GM18502 (cell line): ENCODE results near the gene GRIN3B.

Experiments used
- ATAC-seq: cut with Tn5 transposase; IDR thresholded peaks from one replicate; pipeline ENCODE4 v1.9.1; 2021; ENCODE audit warnings: mild to moderate bottlenecking; ENCODE audit not compliant: unreplicated experiment, poor library complexity

Gene GRIN3B

GRCh38 chr19:1004803-1005664 is 4.8 kb downstream of the GRIN3B start:
- ATAC-seq = no peak

GRCh38 chr19:1006711-1007398 is 6.6 kb downstream of the GRIN3B start:
- no peak for ATAC-seq

GRCh38 chr19:1007399-1008251 is 7.4 kb downstream of the GRIN3B start:
- no peak for ATAC-seq

GRCh38 chr19:1008268-1009040 is 8.2 kb downstream of the GRIN3B start:
- ATAC-seq = no peak

- ATAC-seq = no peak
Measured at GRCh38 chr19:1009041-1009980, 9.1 kb downstream of the GRIN3B start.

DNA sequence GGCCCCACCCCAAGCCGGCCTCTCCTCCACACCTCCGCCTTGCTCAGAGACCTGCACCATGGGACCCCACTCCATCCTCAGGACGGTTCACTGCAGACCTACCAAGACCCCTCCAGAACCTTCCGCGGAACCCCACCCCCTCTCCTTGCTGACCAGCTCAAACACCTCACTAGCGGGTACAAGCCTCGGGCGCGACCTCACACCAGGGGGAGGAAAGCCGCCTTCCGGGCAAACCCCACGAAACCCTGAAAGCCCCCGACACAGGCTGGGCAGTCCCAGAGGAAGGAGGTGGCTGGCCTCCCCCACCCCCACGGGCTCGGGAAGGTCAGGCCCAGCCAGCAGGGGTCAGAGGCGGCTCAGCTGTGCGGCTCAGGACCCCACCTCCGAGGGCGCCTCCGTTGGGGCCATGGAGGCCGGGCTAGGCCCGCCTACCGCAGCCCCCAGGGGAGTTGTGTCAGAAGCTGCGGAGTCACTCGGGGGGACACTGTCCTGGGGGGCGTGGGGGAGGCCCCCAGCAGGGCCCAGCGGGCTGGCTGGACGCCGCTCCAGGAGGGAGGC is 9.8 kb downstream of the GRIN3B start:
- ATAC-seq = no peak

DNA sequence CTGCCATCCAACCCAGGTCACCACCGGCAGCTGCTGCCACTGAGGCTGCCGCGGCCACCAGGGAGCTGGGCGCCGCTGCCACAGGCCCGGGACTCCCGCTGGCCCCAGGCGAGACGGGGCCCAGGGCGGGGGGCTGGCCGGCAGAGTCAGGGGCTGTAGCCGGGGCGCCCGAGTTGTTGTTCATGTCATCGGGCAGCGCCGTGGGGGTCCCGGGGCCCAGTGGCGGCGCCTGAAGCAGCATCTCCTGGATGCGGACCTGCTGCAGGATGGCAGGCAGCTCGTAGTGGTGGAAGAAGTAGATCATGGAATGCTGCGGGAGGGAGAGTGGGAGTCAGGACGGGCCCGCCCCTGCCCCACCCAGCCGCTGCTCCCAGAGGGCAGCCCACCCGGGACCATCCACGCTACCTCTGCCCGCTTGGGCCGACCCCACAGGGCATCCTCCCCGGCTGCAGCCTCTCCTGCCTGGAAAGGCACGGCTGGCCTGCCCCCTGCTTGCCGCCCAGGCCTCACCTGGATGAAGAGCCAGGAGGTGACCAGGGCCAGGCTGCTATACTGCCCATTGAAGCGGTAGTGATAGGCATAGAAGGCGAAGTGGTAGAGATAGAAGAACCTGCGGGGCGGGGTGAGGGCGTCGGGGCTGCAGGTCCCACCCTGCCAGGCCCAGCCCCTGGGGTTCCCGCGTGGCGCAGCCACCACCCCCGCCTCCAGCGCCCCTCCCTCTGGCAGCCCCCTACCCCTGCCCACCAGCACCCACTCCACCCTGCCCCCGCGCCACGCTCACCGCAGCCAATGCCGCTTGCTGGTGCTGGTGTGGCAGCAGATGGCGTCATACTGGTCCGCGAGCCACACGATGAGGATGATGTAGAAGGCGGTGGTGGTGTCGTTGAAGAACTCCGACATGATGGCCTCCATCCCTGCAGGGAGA is 10.6 kb downstream of the GRIN3B start:
- no peak for ATAC-seq

- ATAC-seq = no peak
Measured at GRCh38 chr19:1011831-1012333, 11.7 kb downstream of the GRIN3B start.

- ATAC-seq = no peak
Measured at GRCh38 chr19:1012334-1012733, 12.1 kb downstream of the GRIN3B start.

- no peak for ATAC-seq
Measured at GRCh38 chr19:1013218-1013617, 13.0 kb downstream of the GRIN3B start.

DNA sequence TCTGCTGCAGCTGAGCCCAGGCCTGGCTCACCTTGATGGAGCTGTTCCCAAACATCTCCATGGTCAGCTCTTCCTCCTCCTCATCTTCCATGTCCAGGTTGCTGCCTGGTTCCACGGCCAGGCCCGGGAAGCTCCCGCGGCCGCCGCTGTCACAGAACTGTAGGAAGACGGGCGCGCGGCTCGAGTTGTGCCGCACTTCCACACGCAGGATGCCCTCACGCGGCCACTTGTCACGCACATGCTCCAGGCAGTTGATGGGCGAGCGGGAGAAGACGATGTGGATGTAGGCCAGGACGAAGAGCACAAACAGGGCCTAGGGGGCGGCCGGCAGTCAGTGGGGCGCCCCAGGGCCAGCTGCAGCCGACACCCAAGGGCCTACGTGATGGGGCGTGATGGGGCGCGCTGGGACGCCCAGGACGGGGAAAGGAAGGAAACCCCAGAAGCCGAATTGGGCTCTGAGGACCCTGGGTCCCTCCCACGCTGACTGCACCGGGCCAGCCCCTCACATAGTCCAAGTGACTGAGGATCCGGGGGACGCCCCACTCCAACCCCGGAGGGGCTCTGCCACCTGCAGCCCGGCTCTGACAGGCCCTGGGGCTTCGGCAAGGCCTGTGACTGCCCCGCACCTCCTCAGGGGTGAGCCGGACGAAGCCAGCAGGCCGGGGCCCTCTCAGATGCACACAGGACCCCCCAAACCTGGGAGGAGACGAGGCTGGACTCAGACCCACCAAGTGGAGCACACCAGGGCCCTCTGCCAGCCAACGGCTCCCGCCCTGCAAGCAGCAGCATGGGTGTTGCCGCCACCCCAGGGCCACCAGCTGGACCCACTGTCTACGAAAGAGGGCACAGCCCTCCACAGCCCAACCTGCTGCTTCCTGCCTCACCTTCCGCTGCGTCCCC is 14.2 kb downstream of the GRIN3B start:
- ATAC-seq = no peak

GRCh38 chr19:1015061-1015781 is 15.0 kb downstream of the GRIN3B start:
- ATAC-seq = no peak

- ATAC-seq = no peak
Measured at GRCh38 chr19:1015782-1016646, 15.8 kb downstream of the GRIN3B start.

- no peak for ATAC-seq
Measured at GRCh38 chr19:1016647-1017114, 16.5 kb downstream of the GRIN3B start.
